NOMO-1 treated with DMSO at 0.1 percent for 48 hours (cell line): ENCODE data around the gene ATP5PF.
"Not testable (repeated sequence)": the region's sequence is repeated elsewhere in the genome, so short reads cannot be mapped to it uniquely, and the experiment has no call there.

Source experiments
- DNase-seq: peaks from one replicate; lab custom pipeline; 2025; ENCODE audit not compliant: unreplicated experiment; lab: John Stamatoyannopoulos, UW

ATP5PF gene

DNA sequence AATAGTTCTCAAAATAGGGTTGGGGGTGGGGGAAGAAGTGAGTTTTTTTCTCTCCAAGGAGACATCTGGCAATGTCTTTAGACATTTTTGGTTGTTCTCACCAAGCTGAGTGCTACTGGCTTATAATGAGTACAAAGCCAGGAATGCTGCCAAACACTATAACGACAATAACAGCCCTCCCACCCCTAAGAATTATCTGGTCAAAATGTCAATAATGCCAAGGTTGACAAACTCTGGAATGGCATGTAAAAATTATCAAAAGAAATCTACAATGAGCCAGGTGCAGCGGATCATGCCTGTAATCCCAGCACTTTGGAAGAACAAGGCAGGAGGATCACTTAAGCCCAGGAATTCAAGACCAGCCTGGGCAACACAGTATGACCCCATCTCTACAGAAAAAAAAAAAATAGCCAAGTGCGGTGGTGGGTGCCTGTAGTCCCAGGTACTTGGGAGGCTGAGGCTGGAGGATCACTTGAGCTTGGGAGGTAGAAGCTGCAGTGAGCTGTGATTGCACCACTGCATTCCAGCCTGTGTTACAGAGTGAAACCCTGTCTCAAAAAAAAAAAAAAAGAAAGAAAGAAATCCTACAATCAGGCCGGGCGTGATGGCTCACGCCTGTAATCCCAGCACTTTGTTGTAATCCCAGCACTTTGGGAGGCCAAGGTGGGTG lies 2.5 kb downstream of the ATP5PF start:
- DNase-seq: no peak

DNA sequence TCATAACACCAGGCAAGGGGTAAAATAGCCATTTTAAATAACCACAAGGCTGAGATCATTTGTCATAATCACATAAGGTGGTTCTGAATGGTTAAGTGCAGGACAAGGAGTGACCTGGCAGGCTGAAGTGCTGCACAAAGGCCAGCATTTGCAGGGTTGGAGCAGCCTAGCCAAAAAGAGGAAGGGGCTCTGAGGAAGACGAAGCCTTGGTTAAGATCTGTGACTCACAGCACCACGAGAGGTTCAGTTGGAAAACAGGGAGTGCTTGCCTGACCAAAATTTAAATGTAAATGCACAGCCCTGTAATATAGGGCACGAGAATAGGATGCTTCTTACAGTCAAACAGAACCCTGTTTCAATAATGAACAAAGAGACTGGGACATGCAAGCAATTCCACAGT lies 12.1 kb downstream of the ATP5PF start:
- peak; percentile 83 for DNase-seq

DNA sequence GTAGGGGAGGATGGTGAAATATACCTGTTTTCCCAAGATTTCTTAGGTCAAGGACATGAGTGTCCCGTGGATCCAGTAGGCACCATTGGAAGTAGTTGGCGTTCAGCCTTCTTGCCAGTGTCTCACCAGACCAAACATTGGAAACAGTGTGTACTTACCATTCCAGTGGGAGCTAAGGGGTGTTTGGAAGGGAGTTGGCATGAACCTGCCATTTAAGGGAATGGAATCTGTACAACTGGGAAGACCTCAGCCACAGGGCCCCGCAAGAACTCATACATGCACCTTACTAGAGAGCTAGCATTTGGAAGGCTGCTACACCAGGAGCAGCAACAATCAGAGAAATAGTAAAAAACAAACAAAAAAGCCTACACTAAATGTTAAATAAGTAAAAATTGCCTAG lies 12.7 kb downstream of the ATP5PF start:
- DNase-seq: no peak

DNA sequence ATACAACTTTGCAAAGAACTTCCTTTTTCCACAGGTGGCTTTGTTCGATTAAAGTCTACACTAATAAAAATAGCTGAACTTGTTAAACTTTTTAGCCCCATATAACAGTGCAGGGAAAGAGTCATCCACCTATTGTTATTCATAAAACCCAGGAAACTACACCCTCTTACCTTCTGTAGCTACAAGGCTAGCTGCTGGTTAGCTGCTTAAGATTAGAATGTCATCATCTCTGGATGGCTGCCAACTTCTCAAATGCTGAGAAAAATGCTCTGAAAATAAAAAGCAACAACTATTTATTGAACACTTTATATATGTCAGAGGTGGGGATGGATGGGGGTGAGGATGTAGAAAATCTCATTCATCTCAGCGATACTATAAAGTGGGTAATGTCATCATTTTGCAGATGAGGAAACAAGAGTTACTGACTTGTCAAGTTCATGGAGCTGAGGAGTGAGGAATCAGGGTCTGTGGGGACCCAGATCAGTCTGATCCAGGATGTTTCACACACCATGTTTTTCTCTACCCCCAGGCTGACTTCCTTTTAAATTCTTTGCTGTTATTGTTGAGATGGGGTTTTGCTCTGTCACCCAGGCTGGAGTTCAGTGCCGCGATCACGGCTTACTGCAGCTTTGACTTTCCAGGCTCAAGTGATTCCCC lies 17.1 kb downstream of the ATP5PF start:
- DNase-seq: no peak

DNA sequence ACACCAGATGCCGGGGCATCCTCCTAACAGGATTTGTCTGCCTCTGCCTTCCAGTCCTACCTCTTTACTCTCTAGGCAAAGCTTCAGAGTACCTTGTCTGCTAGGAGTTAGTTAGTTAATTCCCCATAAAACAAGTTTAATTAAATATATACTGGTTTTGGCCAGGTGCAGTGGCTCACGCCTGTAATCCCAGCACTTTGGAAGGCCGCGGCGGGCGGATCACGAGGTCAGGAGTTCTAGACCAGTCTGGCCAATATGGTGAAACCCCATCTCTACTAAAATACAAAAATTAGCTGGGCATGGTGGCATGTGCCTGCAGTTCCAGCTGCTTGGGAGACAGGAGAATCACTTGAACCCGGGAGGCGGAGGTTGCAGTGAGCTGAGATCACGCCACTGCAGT lies 20.6 kb downstream of the ATP5PF start:
- not testable (repeated sequence) for DNase-seq

DNA sequence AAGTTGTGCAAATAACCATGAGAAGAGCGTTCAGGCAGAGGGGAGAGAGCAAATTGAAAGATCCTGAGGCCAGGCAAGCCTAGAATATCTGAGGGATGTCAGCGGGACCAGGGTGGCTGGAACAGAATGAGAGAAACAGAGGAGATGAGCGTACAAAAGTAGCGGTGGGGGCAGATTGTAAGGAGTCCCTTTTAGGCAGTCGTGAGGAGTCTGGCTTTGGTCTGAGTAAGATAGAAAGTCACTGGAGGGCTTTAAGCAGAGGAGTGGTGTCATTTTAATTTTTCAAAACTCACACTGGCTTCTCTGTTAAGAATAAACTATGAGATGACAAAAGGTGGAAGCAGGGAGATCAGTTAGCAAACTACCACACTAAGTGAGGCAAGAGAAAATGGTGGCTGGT lies 24.2 kb downstream of the ATP5PF start:
- DNase-seq: no peak

DNA sequence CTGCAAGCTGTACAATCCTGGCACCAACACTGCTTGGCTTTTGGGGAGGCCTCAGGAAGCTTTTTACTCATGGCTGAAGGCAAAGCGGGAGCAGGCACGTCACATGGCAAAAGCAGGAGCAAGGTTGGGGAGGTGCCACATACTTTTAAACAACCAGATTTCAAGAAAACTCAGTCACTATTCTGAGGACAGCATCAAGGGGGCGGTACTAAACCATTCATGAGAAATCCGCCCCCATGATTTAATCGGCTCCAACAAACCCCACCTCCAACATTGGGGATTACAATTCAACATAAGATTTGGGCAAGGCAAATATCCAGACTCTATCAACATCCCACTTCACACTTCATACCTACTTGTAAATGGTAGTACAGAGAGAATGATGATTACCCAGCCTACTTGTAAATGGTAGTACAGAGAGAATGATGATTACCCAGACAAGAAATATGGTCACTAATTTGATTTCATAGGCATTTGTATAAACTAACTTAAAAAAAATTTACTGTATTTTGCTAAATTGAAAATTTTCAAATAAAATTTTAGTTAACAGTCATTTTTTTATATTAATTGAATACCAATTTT lies 24.9 kb downstream of the ATP5PF start:
- no peak for DNase-seq

DNA sequence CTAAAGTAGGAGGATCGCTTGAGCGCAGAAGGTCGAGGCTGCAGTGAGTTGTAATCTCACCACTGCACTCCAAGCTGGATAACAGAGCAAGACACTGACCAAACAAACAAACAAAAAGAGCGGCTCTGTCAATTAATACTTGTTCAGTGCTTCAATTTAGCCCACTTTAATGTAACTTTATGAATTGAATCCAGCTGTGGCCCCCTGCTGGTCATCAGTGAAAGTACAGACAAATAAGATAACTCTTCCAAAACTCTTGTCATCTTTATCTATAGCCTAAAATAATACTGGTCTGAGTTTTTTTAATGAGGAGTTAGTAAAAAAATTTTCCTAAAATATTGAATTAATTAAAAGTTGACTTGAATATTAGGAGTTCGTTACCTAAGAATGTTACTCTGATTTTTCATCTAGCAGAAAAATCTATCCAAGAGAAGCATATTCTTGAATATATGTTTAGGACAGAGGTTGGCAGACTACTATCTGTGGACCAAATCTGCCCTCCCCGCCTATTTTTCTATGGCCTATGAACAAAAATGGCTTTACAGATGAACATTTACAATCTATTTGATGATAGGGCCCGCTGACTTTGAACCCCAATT lies 26.1 kb downstream of the ATP5PF start:
- peak; percentile 18 for DNase-seq

DNA sequence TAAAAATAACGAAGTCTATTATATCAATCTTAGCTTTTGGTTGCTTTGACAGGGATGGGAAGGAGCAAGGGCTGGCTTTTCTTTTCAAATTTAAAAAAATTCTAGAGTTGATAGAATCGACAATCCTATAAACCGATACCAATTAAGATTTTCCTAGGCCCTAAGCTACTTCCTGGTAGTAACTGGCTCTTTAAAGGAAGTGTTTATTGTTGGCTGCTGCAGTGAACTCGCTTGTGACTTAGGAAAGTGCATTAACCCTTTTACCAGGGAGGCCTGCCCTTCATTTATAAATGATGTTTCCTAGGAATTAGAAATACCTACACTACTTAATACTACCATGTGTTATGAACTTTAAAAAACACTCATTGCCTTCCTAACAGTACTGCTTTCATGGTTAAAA lies 33.2 kb downstream of the ATP5PF start:
- DNase-seq: peak; percentile 8

DNA sequence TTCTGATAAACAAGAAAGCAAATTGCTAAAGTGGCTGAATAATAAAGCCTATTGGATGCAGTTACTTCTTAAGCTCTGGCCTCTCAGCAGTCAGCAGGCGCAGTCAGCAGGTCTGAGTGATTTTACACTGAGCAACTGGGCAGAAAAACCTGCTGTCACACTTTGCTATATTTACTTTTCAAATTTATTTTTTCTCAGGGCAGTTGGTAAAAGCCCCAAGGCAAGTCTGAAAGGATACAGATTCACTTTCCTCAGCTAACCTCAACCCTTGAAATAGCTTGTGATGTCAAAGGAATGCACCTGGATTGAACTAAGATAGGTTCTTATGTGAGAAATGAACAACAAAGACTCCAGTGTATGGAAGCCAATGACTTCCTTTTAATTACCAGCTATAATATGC lies 34.0 kb downstream of the ATP5PF start:
- DNase-seq: no peak

DNA sequence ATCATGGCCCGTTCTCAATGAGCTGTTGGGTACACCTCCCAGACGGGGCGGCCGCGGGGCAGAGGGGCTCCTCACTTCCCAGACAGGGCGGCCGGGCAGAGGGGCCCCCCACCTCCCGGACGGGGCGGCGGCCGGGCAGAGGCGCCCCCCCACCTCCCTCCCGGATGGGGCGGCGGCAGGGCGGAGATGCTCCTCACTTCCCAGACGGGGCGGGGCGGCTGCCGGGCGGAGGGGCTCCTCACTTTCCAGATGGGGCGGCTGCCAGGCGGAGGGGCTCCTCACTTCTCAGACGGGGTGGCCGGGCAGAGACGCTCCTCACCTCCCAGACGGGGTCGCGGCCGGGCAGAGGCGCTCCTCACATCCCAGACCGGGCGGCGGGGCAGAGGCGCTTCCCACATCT lies 39.2 kb downstream of the ATP5PF start:
- DNase-seq: not testable (repeated sequence)

DNA sequence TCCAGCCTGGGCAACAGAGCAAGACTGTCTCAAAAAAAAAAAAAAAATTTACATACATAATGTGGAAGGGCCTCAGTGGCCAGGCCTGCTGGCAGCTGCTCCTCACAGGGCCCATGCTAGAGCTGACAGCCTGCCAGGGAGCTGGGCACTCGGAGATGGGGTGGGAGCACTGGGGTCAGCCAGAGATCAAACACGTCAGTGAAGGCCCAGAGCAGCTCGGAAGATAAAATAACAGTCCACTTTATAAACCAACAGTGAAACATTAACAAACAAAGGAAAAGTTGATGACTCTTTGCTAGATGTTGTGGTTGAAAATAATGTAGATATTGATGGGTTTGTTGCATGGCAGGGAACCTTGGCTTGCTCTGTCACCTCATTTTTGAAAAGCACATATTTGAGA lies 42.7 kb downstream of the ATP5PF start:
- no peak for DNase-seq

DNA sequence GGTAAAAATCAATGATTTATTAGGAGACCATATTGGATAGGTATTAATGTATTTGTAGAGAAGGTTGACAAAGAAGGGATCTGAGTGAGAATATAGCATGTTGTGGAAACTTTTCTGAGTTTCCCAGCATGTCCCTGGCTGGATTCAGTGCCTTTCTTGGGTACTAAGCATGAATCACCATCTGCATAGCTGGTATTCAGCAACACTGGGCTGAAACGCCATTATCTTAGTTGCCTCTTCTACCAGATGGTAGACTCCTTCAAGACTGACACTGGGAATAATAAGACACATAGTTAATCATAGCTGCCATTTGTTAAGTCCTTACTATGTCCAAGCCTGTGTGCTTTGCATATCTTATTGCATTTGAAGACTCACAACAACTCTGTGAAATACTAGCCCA lies 45.5 kb downstream of the ATP5PF start:
- DNase-seq: no peak

DNA sequence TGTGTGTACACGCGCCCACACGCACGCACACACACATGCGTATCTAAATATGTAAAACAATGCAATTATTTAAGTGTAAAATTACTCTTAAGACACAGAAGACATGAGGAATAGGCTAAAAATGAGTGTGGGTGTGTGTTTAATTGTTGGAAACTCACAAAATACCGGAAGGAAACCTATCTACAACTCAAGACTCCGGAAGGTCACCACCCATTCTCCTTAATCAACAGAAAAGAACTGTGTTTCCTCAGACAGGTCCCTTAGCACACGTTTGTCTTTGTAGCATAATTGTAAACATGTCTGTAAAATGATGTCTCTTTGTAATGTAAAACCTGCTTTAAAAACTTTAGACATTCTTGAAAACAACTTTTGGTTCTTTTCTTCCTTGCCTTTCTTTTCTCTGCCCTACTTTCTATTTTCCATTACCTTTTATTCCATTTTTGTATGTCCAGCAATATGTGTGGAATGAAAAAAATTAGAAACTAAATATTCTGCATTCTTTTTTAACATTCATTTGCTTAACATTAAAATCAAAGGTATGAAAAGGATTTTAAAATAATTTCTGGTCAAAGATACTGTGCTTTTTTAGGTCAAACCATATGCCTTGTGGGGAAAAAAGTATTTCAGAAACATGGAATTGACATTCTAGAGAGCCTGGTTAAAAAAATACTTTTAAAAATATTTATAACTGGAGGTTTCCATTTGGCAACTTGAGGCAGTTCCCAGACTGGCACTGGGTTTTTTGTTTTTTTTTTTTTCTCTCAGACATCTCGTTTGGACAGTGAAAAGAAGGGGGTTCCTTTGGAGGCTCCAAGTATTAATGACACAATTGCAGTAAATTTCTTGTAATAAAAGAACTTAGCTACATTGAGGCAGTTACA lies 46.2 kb downstream of the ATP5PF start:
- no peak for DNase-seq

DNA sequence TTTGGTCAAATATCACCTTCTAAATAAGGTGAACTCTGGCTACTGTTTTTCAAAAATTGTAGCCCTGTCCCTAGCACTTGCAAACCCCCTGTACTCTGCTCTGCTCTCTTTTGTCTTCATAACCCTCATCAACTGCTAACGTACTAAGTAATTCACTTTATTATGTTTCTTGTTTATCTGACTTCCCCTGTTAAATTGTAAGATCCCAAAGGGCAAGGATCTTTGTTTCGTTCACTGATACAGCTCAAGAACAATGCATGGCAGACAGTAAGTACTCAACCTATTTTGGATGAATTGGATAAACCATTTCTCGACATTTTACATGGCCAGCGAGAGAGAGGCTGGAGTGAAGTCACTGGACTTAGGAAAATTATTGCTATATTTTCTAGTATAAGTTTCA lies 46.9 kb downstream of the ATP5PF start:
- no peak for DNase-seq

DNA sequence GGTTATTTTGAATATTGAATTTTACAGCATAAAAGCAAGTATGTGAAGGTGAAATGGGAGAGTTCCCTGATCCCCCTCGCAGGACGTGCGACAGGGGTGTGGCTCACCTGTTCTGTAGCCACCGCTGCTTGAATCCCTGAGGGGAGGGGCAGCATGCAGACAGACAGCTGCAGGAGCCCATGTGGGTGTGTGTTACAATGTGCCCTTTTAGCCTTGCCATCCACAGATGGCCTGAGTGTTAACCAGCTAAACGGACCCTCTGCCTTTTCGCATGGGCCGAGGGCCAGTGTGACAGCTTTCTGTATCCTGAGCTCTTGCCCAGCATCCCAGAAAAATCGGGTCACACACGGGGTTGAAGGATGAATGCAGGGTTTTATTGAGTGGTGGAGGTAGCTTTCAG lies 52.3 kb downstream of the ATP5PF start:
- DNase-seq: no peak

DNA sequence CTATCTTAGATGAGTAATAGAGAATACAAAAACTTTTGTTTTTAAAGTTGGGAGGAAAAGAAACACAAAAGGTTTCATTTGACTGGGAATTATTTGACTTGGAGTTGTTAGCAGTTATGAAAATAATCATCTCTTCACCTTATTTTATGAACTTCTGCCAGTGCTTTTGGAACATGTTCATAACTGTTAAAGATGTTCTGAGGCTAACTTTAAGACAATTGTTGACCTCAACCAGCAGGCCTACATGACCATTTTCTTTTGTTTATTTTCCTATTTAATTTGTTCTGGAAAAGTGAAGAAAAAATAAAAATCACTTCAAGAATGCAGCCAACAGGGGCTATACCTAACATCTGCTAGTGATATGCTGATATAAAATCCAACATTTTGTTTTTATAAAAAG lies 58.3 kb downstream of the ATP5PF start:
- DNase-seq: no peak
